GM12864 (cell line): Measurements from ENCODE around the gene DCAKD.

Source experiments
- DNase-seq: peaks from one replicate; pipeline ENCODE4 v3.0.0-alpha.2; 2011; ENCODE audit warnings: low read depth
- H3K4me3 ChIP-seq: 2 replicates; pipeline ENCODE4 v1.5.1; 2011; ENCODE audit warnings: mild to moderate bottlenecking, low read depth, low read length, control low read depth
- CTCF ChIP-seq: IDR thresholded peaks from 2 replicates; pipeline ENCODE4 v1.5.1; 2011; ENCODE audit warnings: low read depth, mild to moderate bottlenecking, moderate library complexity, low read length, control low read depth, inconsistent platforms; ENCODE audit errors: missing control alignments

Gene DCAKD

GRCh38 chr17:44981221-44981968, 70.0 kb downstream of the DCAKD start:
- no peak for TF ChIP-seq CTCF
- no peak for DNase-seq
- H3K4me3 ChIP-seq, result no peak overlapping the region

GRCh38 chr17:44979426-44979995, 71.9 kb downstream of the DCAKD start:
- DNase-seq, result no peak
- no peak overlapping the region for H3K4me3 ChIP-seq
- no peak for TF ChIP-seq CTCF

- no peak for DNase-seq
- no peak overlapping the region for H3K4me3 ChIP-seq
- TF ChIP-seq CTCF, result no peak
These were observed 72.6 kb downstream of the DCAKD start for GRCh38 chr17:44978807-44979206.

- no peak for DNase-seq
- no peak for TF ChIP-seq CTCF
- no peak overlapping the region for H3K4me3 ChIP-seq
These were observed 73.5 kb downstream of the DCAKD start for GRCh38 chr17:44977814-44978550.

GRCh38 chr17:44977065-44977464, 74.4 kb downstream of the DCAKD start:
- peak; percentile 11 for TF ChIP-seq CTCF
- no peak overlapping the region for H3K4me3 ChIP-seq
- DNase-seq, result no peak

GRCh38 chr17:44976206-44976605, 75.2 kb downstream of the DCAKD start:
- no peak for TF ChIP-seq CTCF
- H3K4me3 ChIP-seq, result no peak overlapping the region
- DNase-seq, result no peak
